ENCODE results near the gene WASF3.

The WASF3 gene

GRCh38 chr13:26685606-26686005 is 128.1 kb downstream of the WASF3 start:
- no peak overlapping the region for H3K4me3 ChIP-seq (ENCODE audit: low read length)
- DNase-seq (ENCODE audit: low read depth), result no peak
- TF ChIP-seq CTCF (conservative IDR thresholded peaks at IDR 0.05; ENCODE audit: low read depth, low read length), result no peak

GRCh38 chr13:26686285-26686684 is 128.8 kb downstream of the WASF3 start:
- no peak for DNase-seq (ENCODE audit: low read depth)
- no peak overlapping the region for H3K4me3 ChIP-seq (ENCODE audit: low read length)
- no peak for TF ChIP-seq CTCF (conservative IDR thresholded peaks at IDR 0.05; ENCODE audit: low read depth, low read length)

- no peak for DNase-seq (ENCODE audit: low read depth)
- no peak overlapping the region for H3K4me3 ChIP-seq (ENCODE audit: low read length)
- no peak for TF ChIP-seq CTCF (conservative IDR thresholded peaks at IDR 0.05; ENCODE audit: low read depth, low read length)
Observed at GRCh38 chr13:26688286-26688685, 130.8 kb downstream of the WASF3 start.

- H3K4me3 ChIP-seq (ENCODE audit: low read length), result no peak overlapping the region
- DNase-seq (ENCODE audit: low read depth), result no peak
- TF ChIP-seq CTCF (conservative IDR thresholded peaks at IDR 0.05; ENCODE audit: low read depth, low read length), result no peak
Observed at GRCh38 chr13:26688980-26689379, 131.5 kb downstream of the WASF3 start.

- no peak for DNase-seq (ENCODE audit: low read depth)
- H3K4me3 ChIP-seq (ENCODE audit: low read length), result no peak overlapping the region
Observed at GRCh38 chr13:26693749-26694463, 136.4 kb downstream of the WASF3 start.

GRCh38 chr13:26694609-26695359 is 137.3 kb downstream of the WASF3 start:
- no peak for DNase-seq (ENCODE audit: low read depth)
- no peak overlapping the region for H3K4me3 ChIP-seq (ENCODE audit: low read length)
- no peak for TF ChIP-seq CTCF (conservative IDR thresholded peaks at IDR 0.05; ENCODE audit: low read depth, low read length)

More at GRCh38 chr13:26693749-26694463, 136.4 kb downstream of the WASF3 start:
- no peak for TF ChIP-seq CTCF (conservative IDR thresholded peaks at IDR 0.05; ENCODE audit: low read depth, low read length)

- no peak for DNase-seq (ENCODE audit: low read depth)
- no peak for TF ChIP-seq CTCF (conservative IDR thresholded peaks at IDR 0.05; ENCODE audit: low read depth, low read length)
- H3K4me3 ChIP-seq (ENCODE audit: low read length), result no peak overlapping the region
Observed at GRCh38 chr13:26695360-26695705, 137.8 kb downstream of the WASF3 start.

Data from retinal pigment epithelial cell (primary cell).